ENCODE measurements around the gene CABCOCO1.
"Not testable (repeated sequence)": the region's sequence is repeated elsewhere in the genome, so short reads cannot be mapped to it uniquely, and the experiment has no call there.

The CABCOCO1 gene

GRCh38 chr10:61683319-61683718 is 20.6 kb downstream of the CABCOCO1 start:
- TF ChIP-seq Cebpa-rat (IDR thresholded peaks at IDR 0.05), result no peak
- Histone ChIP-seq H3K9me3 (no peaks in the 10 kb centered on the region), H3K4me3 (no peak overlapping the region), H3K9ac (no peak overlapping the region), H3K36me3 (no peaks in the 10 kb centered on the region), H3K4me1 (no peaks in the 10 kb centered on the region), H3K27ac (no peak overlapping the region), H3K27me3 (no peaks in the 10 kb centered on the region), H3K4me2 (no peak overlapping the region), H4K20me1 (no peaks in the 10 kb centered on the region)

GRCh38 chr10:61684894-61685507 is 22.3 kb downstream of the CABCOCO1 start:
- TF ChIP-seq Cebpa-rat (IDR thresholded peaks at IDR 0.05), result no peak
- H3K36me3 ChIP-seq, result no peaks in the 10 kb centered on the region
- no peak overlapping the region for H3K9ac ChIP-seq
- H3K27ac ChIP-seq, result no peak overlapping the region
- no peaks in the 10 kb centered on the region for H3K9me3 ChIP-seq
- no peaks in the 10 kb centered on the region for H3K27me3 ChIP-seq
- H3K4me3 ChIP-seq, result no peak overlapping the region
- no peaks in the 10 kb centered on the region for H3K4me1 ChIP-seq
- H3K4me2 ChIP-seq, result no peak overlapping the region
- H4K20me1 ChIP-seq, result no peaks in the 10 kb centered on the region

GRCh38 chr10:61688551-61689308 is 26.0 kb downstream of the CABCOCO1 start:
- H4K20me1 ChIP-seq, result no peaks in the 10 kb centered on the region

GRCh38 chr10:61691667-61692066 is 28.9 kb downstream of the CABCOCO1 start:
- H4K20me1 ChIP-seq, H3K9me3 ChIP-seq, H3K4me3 ChIP-seq, H3K36me3 ChIP-seq, H3K27ac ChIP-seq, H3K9ac ChIP-seq, H3K4me1 ChIP-seq, H3K4me2 ChIP-seq, H3K27me3 ChIP-seq: not testable (repeated sequence)

More at GRCh38 chr10:61688551-61689308, 26.0 kb downstream of the CABCOCO1 start:
- Histone ChIP-seq H3K27me3 (no peaks in the 10 kb centered on the region), H3K4me3 (no peak overlapping the region), H3K4me2 (no peak overlapping the region), H3K4me1 (no peaks in the 10 kb centered on the region), H3K36me3 (no peaks in the 10 kb centered on the region), H3K9ac (no peak overlapping the region), H3K9me3 (no peaks in the 10 kb centered on the region), H3K27ac (no peak overlapping the region)
- no peak for TF ChIP-seq Cebpa-rat (IDR thresholded peaks at IDR 0.05)

GRCh38 chr10:61692447-61693010 is 29.8 kb downstream of the CABCOCO1 start:
- H3K36me3 ChIP-seq, result no peaks in the 10 kb centered on the region
- H3K4me2 ChIP-seq, result no peak overlapping the region
- H3K9ac ChIP-seq, result no peak overlapping the region
- no peaks in the 10 kb centered on the region for H3K9me3 ChIP-seq
- H3K27me3 ChIP-seq, result no peaks in the 10 kb centered on the region
- no peak overlapping the region for H3K27ac ChIP-seq
- TF ChIP-seq Cebpa-rat (IDR thresholded peaks at IDR 0.05), result no peak
- no peaks in the 10 kb centered on the region for H4K20me1 ChIP-seq
- no peak overlapping the region for H3K4me3 ChIP-seq
- H3K4me1 ChIP-seq, result no peaks in the 10 kb centered on the region

- Histone ChIP-seq H3K27ac (no peak overlapping the region), H3K9ac (no peak overlapping the region), H3K4me2 (no peak overlapping the region), H3K4me3 (no peak overlapping the region), H3K9me3 (no peaks in the 10 kb centered on the region), H3K27me3 (no peaks in the 10 kb centered on the region), H4K20me1 (no peaks in the 10 kb centered on the region), H3K36me3 (no peaks in the 10 kb centered on the region), H3K4me1 (no peaks in the 10 kb centered on the region)
- no peak for TF ChIP-seq Cebpa-rat (IDR thresholded peaks at IDR 0.05)
Observed at GRCh38 chr10:61698968-61699655, 36.4 kb downstream of the CABCOCO1 start.

- no peak for TF ChIP-seq Cebpa-rat (IDR thresholded peaks at IDR 0.05)
- Histone ChIP-seq H3K4me3 (no peak overlapping the region), H3K4me1 (no peaks in the 10 kb centered on the region), H3K27ac (no peak overlapping the region), H3K36me3 (no peaks in the 10 kb centered on the region), H4K20me1 (no peaks in the 10 kb centered on the region), H3K9ac (no peak overlapping the region), H3K9me3 (no peaks in the 10 kb centered on the region), H3K27me3 (no peaks in the 10 kb centered on the region), H3K4me2 (no peak overlapping the region)
Observed at GRCh38 chr10:61701055-61701705, 38.5 kb downstream of the CABCOCO1 start.

GRCh38 chr10:61701706-61702105 is 39.0 kb downstream of the CABCOCO1 start:
- Histone ChIP-seq H3K27ac (no peak overlapping the region), H3K4me1 (no peaks in the 10 kb centered on the region)

GRCh38 chr10:61702584-61702983 is 39.9 kb downstream of the CABCOCO1 start:
- Histone ChIP-seq H4K20me1 (no peaks in the 10 kb centered on the region), H3K4me2 (no peak overlapping the region), H3K9me3 (no peaks in the 10 kb centered on the region), H3K36me3 (no peaks in the 10 kb centered on the region), H3K4me1 (no peaks in the 10 kb centered on the region), H3K4me3 (no peak overlapping the region), H3K27ac (no peak overlapping the region), H3K27me3 (no peaks in the 10 kb centered on the region), H3K9ac (no peak overlapping the region)
- TF ChIP-seq Cebpa-rat (IDR thresholded peaks at IDR 0.05), result no peak

More at GRCh38 chr10:61701706-61702105, 39.0 kb downstream of the CABCOCO1 start:
- no peaks in the 10 kb centered on the region for H3K27me3 ChIP-seq
- no peak overlapping the region for H3K9ac ChIP-seq
- H3K4me3 ChIP-seq, result no peak overlapping the region
- no peak for TF ChIP-seq Cebpa-rat (IDR thresholded peaks at IDR 0.05)
- no peaks in the 10 kb centered on the region for H3K36me3 ChIP-seq
- no peaks in the 10 kb centered on the region for H4K20me1 ChIP-seq
- H3K9me3 ChIP-seq, result no peaks in the 10 kb centered on the region
- H3K4me2 ChIP-seq, result no peak overlapping the region

Data from BLaER1 (cell line).